Epithelial cell of proximal tubule (primary cell): ENCODE measurements around the gene MAST2. TPM values are rescaled to one million over a fixed set of nuclear protein-coding genes. Genes with fewer than 3 reads are reported as not detected.
"Not testable (repeated sequence)": the region's sequence is repeated elsewhere in the genome, so short reads cannot be mapped to it uniquely, and the experiment has no call there.

Source experiments
- DNase-seq: peaks from one replicate; pipeline ENCODE4 v3.0.0-alpha.2; 2011; ENCODE audit warnings: low read depth
- H3K4me3 ChIP-seq: 2 replicates; pipeline ENCODE4 v1.5.1; 2011; ENCODE audit warnings: low read depth, mild to moderate bottlenecking, low read length
- CTCF ChIP-seq: conservative IDR thresholded peaks from 2 replicates; pipeline ENCODE4 v1.5.1; 2012; ENCODE audit warnings: low read depth, mild to moderate bottlenecking, low read length
- total RNA-seq: library from RNA; depleted of rRNA; stranded (reverse); fragments of >200 nt; gene quantifications from 2 replicates; pipeline ENCODE4 v1.2.3, GENCODE V29; 2015

MAST2 gene
- total RNA-seq, 1 donor from 2014 or later = 30.3 TPM

- DNase-seq = no peak
- no peak for TF ChIP-seq CTCF
- no peak overlapping the region for H3K4me3 ChIP-seq
Measured at GRCh38 chr1:45925728-45926287, 122.4 kb downstream of the MAST2 start.

- no peak for DNase-seq
- no peak for TF ChIP-seq CTCF
- no peak overlapping the region for H3K4me3 ChIP-seq
Measured at GRCh38 chr1:45926330-45926729, 122.9 kb downstream of the MAST2 start.

GRCh38 chr1:45927231-45927915 is 124.0 kb downstream of the MAST2 start:
- not testable (repeated sequence) for H3K4me3 ChIP-seq, DNase-seq

GRCh38 chr1:45928486-45929205 is 125.2 kb downstream of the MAST2 start:
- TF ChIP-seq CTCF = no peak
- no peak for DNase-seq
- no peak overlapping the region for H3K4me3 ChIP-seq

DNA sequence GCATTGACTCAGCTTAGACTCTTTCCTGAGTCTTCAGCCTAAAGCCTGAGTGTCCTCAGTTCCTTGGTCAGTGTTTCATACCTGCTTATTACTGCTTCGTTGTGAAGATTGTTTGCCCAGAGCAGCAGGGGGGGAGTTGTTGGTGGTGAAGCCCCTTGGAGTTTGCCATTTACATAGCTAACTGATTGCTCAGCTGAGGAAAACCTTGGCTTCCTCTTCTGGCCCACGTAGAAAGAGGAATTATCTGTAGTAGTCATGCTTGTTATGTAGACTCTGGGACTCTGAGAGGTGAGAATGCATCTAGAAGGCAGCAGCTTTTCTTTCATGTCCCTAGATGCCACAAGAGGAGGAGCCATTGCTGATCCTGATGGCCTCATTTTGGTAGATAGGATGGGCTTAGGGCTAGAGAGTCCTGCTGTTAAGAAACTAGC is 125.9 kb downstream of the MAST2 start:
- no peak for DNase-seq
- no peak overlapping the region for H3K4me3 ChIP-seq
- TF ChIP-seq CTCF = no peak

DNA sequence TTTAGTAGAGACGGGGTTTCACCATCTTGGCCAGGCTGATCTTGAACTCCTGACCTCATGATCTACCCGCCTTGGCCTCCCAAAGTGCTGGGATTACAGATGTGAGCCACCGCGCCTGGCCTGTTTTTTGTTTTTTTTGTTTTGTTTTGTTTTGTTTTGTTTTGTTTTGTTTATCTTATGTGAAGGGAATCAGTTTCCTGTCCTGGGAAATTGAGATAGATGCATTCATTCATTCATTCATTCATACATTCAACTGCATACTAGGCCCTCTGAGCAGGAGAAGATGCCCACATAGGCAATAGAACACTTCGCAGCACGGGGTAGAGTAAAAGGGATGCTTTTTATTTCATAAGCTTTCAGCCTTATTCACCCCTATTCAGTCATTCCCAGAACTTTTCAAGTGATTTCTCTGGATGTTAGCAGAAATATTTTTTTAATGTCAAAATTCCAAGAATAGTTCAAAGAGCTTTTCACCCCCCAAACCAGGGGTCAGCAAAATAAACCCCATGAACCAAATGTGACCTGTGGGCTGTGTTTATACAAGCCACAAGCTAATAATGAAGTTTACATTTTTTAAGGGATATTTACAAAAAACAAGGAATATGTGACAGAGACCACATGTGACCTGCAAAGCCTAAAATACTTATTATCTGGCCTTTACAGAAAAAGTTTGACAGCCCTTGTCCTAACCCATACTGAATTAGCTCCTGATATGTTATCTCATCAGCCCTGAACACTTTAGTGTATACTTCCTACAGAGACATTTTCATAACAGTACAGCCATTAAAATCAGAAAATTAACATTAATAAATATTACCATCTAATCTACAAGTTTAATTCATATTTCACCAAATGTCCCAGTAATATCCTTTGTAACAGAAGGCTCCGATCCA is 127.1 kb downstream of the MAST2 start:
- TF ChIP-seq CTCF = no peak
- no peak overlapping the region for H3K4me3 ChIP-seq
- DNase-seq = no peak

DNA sequence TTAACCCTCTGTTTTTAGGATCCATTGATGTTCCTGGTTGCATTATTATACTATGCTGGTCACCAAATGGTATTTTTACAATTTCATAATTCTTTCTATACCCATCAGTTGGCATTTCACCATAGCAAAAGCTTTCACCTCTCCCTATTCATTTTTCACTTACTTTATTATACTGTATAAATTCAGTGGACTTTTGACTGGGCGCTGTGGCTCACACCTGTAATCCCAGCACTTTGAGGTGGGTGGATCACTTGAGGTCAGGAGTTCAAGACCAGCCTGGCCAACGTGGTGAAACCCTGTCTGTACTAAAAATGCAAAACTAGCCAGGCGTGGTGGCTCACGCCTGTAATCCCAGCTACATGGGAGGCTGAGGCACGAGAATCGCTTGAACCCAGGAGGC is 128.8 kb downstream of the MAST2 start:
- H3K4me3 ChIP-seq, DNase-seq: not testable (repeated sequence)
